Measurements from ENCODE around the gene CYP17A1. TPM values are rescaled to one million over a fixed set of nuclear protein-coding genes. Genes with fewer than 3 reads are reported as not detected.

CYP17A1 gene
- total RNA-seq, 4 donors from 2014 or later = not detected

DNA sequence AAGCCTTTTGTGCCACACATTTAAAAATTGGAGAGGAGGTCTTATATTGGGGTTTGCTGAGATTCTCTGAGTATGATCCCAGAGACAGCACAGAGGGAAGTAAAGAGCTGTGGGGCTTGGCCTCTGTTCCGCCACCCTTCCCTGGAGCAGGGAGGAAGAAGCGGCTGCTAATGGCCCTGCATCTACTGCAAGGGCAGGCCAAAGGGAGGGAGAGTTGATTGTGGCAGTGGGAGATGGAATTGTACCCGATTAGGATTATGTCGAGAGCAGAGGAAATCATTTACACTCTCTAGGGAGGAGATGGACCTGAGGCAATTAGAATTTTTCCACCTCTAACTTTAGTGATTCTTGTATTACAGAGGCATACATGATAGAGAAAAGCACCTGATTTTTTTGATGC is 28.8 kb downstream of the CYP17A1 start:
- Histone ChIP-seq H3K9me3 (no peaks in the 10 kb centered on the region), H3K4me3 (no peak overlapping the region), H3K36me3 (peaks cover 34% of the 10 kb centered on the region), H3K4me1 (peaks cover 11% of the 10 kb centered on the region), H3K27me3 (no peaks in the 10 kb centered on the region), H3K27ac (no peak overlapping the region)
- no peak for DNase-seq (ENCODE audit: low spot score in 2 of 2)
- WGBS = 66% methylated on average over 4 of the region's 4 CpGs
- TF ChIP-seq POLR2A (IDR thresholded peaks at IDR 0.05) (no peak), POLR2AphosphoS5 (IDR thresholded peaks at IDR 0.05) (no peak), EP300 (IDR thresholded peaks at IDR 0.05) (no peak)
- TF ChIP-seq, protein P1, sequence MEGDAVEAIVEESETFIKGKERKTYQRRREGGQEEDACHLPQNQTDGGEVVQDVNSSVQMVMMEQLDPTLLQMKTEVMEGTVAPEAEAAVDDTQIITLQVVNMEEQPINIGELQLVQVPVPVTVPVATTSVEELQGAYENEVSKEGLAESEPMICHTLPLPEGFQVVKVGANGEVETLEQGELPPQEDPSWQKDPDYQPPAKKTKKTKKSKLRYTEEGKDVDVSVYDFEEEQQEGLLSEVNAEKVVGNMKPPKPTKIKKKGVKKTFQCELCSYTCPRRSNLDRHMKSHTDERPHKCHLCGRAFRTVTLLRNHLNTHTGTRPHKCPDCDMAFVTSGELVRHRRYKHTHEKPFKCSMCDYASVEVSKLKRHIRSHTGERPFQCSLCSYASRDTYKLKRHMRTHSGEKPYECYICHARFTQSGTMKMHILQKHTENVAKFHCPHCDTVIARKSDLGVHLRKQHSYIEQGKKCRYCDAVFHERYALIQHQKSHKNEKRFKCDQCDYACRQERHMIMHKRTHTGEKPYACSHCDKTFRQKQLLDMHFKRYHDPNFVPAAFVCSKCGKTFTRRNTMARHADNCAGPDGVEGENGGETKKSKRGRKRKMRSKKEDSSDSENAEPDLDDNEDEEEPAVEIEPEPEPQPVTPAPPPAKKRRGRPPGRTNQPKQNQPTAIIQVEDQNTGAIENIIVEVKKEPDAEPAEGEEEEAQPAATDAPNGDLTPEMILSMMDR (IDR thresholded peaks at IDR 0.05) = no peak

DNA sequence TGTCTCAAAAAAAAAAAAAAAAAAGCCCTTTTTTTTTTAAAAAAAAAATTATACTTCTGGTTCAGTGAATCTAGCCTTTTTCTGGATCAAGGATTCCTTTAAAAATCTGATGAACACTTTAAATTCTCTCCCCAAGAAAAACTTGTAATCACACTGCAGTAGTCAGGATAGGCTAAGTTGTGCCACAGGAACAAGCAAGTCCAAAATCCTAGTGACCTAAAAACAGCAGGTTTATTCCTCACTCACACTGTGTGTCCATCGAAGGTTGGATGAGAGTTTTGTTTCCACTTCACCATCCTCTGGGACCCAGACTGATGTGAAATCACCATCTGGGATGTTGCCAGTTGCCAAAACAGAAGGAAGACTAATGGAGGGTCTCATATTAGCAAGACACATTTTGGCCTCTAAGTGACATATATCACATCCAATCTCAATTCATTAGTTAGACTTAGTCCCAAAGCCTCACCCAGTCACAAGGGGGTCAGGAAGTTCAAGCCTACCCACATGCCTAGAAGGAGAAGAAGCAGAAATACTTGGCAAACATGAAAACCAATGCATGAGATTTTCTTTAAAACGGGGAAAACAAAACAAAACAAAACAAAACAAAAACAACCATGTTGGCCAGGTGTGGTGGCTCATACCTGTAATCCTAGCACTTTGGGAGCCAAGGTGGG is 32.7 kb downstream of the CYP17A1 start:
- Histone ChIP-seq H3K27ac (no peak overlapping the region), H3K27me3 (no peaks in the 10 kb centered on the region), H3K4me1 (peaks cover 43% of the 10 kb centered on the region), H3K4me3 (no peak overlapping the region), H3K36me3 (peaks cover 8% of the 10 kb centered on the region), H3K9me3 (no peaks in the 10 kb centered on the region)
- TF ChIP-seq EP300 (IDR thresholded peaks at IDR 0.05) (no peak), POLR2A (IDR thresholded peaks at IDR 0.05) (no peak), POLR2AphosphoS5 (IDR thresholded peaks at IDR 0.05) (no peak)
- TF ChIP-seq, protein P1 (IDR thresholded peaks at IDR 0.05) = no peak
- no peak for DNase-seq (ENCODE audit: low spot score in 2 of 2)
- 86% methylated on average over 2 of the region's 2 CpGs for WGBS

DNA sequence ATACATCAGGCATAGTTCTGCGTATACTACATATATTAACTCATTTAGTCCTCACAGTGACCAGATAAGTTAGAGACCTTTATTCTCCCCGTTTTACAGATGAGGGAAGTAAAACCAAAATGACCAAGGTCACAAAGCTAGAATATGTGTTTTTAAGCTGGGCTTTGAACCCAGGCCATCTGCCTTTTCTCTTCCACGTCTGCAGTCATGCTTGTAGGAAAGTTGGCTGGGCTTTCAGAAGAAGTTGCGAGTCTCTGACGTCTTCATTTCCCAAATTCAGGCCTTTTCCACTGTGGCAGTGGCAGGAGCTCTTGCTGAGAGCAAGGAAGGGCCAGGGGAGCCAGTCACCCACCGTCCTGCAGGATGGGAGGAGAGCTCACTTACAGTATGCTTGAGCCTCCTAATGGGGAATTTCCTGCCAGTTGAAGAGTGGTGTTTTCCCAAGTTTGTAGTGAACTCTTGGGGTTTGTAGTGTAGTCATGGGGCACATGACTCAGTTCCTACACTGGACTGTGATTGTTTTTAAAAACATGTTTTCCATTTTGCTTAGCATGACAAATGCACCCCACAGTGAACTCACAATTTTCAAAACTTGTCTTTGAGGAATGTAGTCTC is 34.2 kb downstream of the CYP17A1 start:
- Histone ChIP-seq H3K27me3 (no peaks in the 10 kb centered on the region), H3K36me3 (peaks cover 21% of the 10 kb centered on the region), H3K4me3 (no peak overlapping the region), H3K9me3 (no peaks in the 10 kb centered on the region), H3K27ac (peak overlapping the region; percentile 72), H3K4me1 (peaks cover 52% of the 10 kb centered on the region)
- WGBS = 51% methylated on average over 6 of the region's 6 CpGs
- no peak for TF ChIP-seq POLR2A (IDR thresholded peaks at IDR 0.05)
- TF ChIP-seq POLR2AphosphoS5 (IDR thresholded peaks at IDR 0.05) = peak in 1 of 3 donors; percentile 49
- TF ChIP-seq, protein P1 (IDR thresholded peaks at IDR 0.05) = no peak
- TF ChIP-seq EP300 (IDR thresholded peaks at IDR 0.05) = no peak
- peak in 1 of 2 donors; percentile 84 for DNase-seq (ENCODE audit: low spot score in 2 of 2)

- TF ChIP-seq EP300 (IDR thresholded peaks at IDR 0.05) (no peak), POLR2A (IDR thresholded peaks at IDR 0.05) (no peak), POLR2AphosphoS5 (IDR thresholded peaks at IDR 0.05) (no peak)
- TF ChIP-seq, protein P1 (IDR thresholded peaks at IDR 0.05) = no peak
- Histone ChIP-seq H3K9me3 (no peaks in the 10 kb centered on the region), H3K4me1 (peaks cover 62% of the 10 kb centered on the region), H3K27me3 (no peaks in the 10 kb centered on the region), H3K27ac (peak overlapping the region; percentile 72), H3K36me3 (peaks cover 24% of the 10 kb centered on the region), H3K4me3 (no peak overlapping the region)
- no peak for DNase-seq (ENCODE audit: low spot score in 2 of 2)
- 37% methylated on average over 3 of the region's 3 CpGs for WGBS
Observed at GRCh38 chr10:102801978-102802377, 35.2 kb downstream of the CYP17A1 start.

GRCh38 chr10:102801496-102801895 is 35.7 kb downstream of the CYP17A1 start:
- Histone ChIP-seq H3K27me3 (no peaks in the 10 kb centered on the region), H3K36me3 (peaks cover 24% of the 10 kb centered on the region), H3K27ac (peak overlapping the region; percentile 72), H3K9me3 (no peaks in the 10 kb centered on the region), H3K4me1 (peaks cover 67% of the 10 kb centered on the region), H3K4me3 (no peak overlapping the region)
- DNase-seq (ENCODE audit: low spot score in 2 of 2) = no peak
- TF ChIP-seq EP300 (IDR thresholded peaks at IDR 0.05) (no peak), POLR2A (IDR thresholded peaks at IDR 0.05) (no peak), POLR2AphosphoS5 (IDR thresholded peaks at IDR 0.05) (no peak)
- TF ChIP-seq, protein P1 (IDR thresholded peaks at IDR 0.05) = no peak
- 9% methylated on average over 2 of the region's 2 CpGs for WGBS

Data from suprapubic skin (tissue), 4 donors.